EL (cell line): Measurements from ENCODE around the gene DNAJC4.

ENCODE experiments used
- DNase-seq: peaks from one replicate; pipeline ENCODE4 v3.0.0-alpha.2; 2016

DNAJC4 gene, protein sequence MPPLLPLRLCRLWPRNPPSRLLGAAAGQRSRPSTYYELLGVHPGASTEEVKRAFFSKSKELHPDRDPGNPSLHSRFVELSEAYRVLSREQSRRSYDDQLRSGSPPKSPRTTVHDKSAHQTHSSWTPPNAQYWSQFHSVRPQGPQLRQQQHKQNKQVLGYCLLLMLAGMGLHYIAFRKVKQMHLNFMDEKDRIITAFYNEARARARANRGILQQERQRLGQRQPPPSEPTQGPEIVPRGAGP

GRCh38 chr11:64230171-64230984 lies at the start of gene DNAJC4:
TSS of gene DNAJC4 (plus strand) at chr11:64230548. CDS start at chr11:64230855, 307 bp downstream.
- DNase-seq: peak; percentile 90

DNA sequence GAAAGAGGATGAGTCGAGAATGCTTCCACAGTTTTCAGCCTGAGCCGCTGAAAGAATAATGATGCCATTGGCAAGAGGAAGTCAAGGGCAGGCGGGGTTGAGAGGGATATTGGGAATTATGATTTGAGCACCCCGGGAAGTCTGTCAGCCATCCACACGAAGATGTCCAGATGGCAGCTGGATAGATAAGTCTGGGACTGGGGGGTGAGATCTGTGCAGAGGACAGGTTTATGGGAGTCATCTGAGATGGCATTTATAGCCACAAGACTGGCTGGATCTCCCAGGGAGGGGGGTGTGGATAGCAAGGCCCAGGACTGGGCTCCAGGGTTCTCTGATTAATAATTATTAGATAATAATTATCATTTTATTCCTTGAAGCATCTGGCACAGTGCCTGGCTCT lies 49.5 kb upstream of the DNAJC4 start:
- DNase-seq: no peak

GRCh38 chr11:64181506-64182411 lies 48.6 kb upstream of the DNAJC4 start:
- peak; percentile 94 for DNase-seq

GRCh38 chr11:64183890-64184289 lies 46.5 kb upstream of the DNAJC4 start:
- DNase-seq: no peak

GRCh38 chr11:64185175-64185692 lies 45.1 kb upstream of the DNAJC4 start:
- peak; percentile 88 for DNase-seq

- peak; percentile 100 for DNase-seq
These were observed 44.5 kb upstream of the DNAJC4 start, which contains the start of gene STIP1 for GRCh38 chr11:64185693-64186491. TSS of gene STIP1 (plus strand) at chr11:64186171. CDS start at chr11:64186262, 91 bp downstream.

- peak; percentile 20 for DNase-seq
These were observed 43.7 kb upstream of the DNAJC4 start for GRCh38 chr11:64186492-64187165.

GRCh38 chr11:64192434-64192833 lies 37.9 kb upstream of the DNAJC4 start:
- DNase-seq: no peak

DNA sequence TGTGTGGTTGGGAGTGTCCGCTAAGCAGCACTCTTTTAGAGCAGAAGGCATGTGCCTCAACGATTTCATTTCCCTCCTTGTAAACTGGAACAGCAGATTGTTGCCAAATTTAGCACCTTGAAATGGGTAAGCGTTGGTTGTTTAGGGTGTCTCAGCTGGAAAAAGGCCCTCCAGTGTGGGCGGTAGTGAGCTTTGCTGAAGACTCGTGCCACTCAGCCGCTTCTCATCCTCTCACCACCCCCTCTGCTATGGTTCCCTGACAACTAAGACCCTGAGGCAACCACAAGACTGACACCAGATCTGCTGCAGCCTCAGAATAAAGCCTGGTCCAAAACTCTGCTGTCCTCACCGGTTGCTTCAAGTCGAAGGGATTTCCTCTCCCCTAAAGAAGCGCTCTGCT lies 33.7 kb upstream of the DNAJC4 start:
- no peak for DNase-seq

GRCh38 chr11:64198511-64198910 lies 31.8 kb upstream of the DNAJC4 start:
- DNase-seq: no peak

- DNase-seq: no peak
These were observed 28.8 kb upstream of the DNAJC4 start for GRCh38 chr11:64201543-64201942.

DNA sequence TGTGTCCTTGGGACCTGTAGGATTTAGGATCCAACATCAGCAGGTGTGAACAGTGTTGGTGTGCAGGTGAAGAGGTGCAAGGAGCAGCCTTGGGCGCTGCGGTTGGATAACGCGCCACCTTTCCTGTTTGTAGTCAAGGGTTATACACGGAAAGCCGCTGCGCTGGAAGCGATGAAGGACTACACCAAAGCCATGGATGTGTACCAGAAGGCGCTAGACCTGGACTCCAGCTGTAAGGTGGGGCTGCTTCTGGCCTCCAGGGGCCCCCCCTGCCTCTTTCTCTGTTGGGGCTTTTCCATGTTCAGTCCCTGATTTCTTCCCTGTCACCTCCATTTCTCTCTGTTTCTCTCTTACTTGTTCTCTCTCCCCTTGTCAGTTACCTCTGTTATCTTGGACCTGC lies 27.4 kb upstream of the DNAJC4 start:
- no peak for DNase-seq

- no peak for DNase-seq
These were observed 26.8 kb upstream of the DNAJC4 start for GRCh38 chr11:64203421-64204079.

GRCh38 chr11:64204080-64204440 lies 26.3 kb upstream of the DNAJC4 start:
- DNase-seq: no peak

DNA sequence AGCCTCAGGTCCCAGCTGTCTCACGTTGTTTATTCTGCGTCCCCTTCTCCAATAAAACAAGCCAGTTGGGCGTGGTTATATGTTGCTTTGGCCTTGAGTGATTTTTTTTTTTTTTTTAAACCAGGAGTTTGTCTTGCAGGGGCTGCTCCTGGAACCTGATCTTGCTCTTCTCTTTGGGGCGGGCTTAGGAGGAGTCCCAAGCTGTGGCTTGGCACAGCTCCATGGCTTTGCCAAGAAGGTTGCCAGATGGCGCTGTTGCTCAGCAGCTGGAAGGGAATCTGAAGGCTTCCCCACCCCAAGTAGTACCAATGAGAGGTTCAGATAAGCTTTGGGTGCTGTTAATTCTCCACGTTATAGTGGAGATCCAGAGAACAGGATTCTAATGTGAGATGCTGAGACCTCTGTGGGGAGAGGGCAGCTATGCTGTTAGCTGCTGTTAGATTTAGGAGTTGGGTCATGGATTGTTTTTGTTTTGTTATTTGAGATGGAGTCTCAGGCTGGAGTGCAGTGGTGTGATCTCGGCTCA lies 25.8 kb upstream of the DNAJC4 start:
- DNase-seq: peak; percentile 92

DNA sequence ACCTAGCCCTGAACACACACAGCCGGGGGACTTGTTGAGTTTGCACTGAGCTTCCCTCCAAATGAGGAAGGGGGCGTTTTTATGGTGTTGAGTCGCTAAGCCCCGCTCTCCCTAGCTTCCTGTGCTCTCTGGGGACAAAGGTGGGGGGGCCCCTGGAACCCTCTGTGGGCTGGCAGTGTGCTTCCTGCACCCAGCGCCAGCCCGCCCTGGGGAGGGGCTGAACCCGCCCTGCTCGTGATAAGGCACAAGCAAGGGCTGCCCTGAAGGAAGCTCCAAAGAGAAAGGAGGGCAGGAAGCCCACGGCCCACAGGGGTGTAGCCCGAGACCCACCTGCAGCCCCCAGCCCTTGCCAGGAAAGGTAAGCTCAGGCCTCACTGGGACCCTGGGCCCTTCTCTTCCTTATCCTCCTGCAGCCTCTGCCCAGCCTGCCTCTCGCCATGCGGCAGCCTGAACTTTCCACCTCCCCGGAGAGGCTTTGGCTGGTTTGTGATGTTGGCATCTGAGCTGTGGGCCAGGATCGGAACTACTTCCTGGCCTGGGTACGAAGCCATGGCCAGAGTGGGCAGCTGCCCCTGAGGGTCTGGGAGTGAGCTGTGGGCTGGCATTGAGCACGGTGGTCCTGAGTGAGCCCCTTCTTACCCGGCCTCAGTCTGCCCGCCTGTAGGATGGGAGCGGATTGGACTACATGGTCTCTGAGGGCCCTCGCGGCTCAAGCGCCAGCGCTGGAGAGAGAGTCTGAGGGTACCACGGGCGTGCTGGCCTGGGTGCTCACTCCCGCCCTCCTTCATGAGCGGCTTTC lies 23.7 kb upstream of the DNAJC4 start, which contains the start of gene FERMT3:
Gene FERMT3 (plus strand): TSS at position 265 of the 799 bp plus-strand sequence. CDS start 644 bp downstream, outside the sequence.
- no peak for DNase-seq

- DNase-seq: peak; percentile 81
These were observed 22.9 kb upstream of the DNAJC4 start for GRCh38 chr11:64207256-64208085.

- DNase-seq: no peak
These were observed 22.1 kb upstream of the DNAJC4 start for GRCh38 chr11:64208086-64208795.
